Brain microvascular endothelial cell (primary cell): Measurements from ENCODE around the gene BAD.

Experiments used
- DNase-seq: peaks from one replicate; pipeline ENCODE4 v3.0.0-alpha.2; 2020
- H3K27ac ChIP-seq: fragments of 250-450 bp; sonication (Bioruptor Pico); 2 replicates; pipeline ENCODE4 v1.5.1; 2020; ENCODE audit warnings: mild to moderate bottlenecking, moderate library complexity
- H3K27me3 ChIP-seq: fragments of 250-450 bp; sonication (Bioruptor Pico); replicated peaks from 2 replicates; pipeline ENCODE4 v1.5.1; 2020; ENCODE audit warnings: mild to moderate bottlenecking
- H3K36me3 ChIP-seq: fragments of 250-450 bp; sonication (Bioruptor Pico); replicated peaks from 2 replicates; pipeline ENCODE4 v1.5.1; 2020; ENCODE audit warnings: mild to moderate bottlenecking
- H3K4me3 ChIP-seq: 2 replicates; pipeline ENCODE4 v1.5.1; 2011; ENCODE audit warnings: low read depth, mild to moderate bottlenecking, control low read depth, low read length, moderate library complexity
- CTCF ChIP-seq: IDR thresholded peaks from 2 replicates; pipeline ENCODE4 v1.5.1; 2011; ENCODE audit warnings: low read depth, mild to moderate bottlenecking, moderate library complexity, low read length, control low read depth, inconsistent platforms; ENCODE audit errors: missing control alignments
- in situ Hi-C: cut with HindIII; loops from 2 replicates; pipeline ENCODE4 v1.10.0; 2017; ENCODE audit warnings: low sequenced_read_pairs, low pct_ligation_motif_present

The BAD gene

GRCh38 chr11:64238076-64238475 lies 46.4 kb downstream of the BAD start:
- Histone ChIP-seq H3K4me3 (no peak overlapping the region), H3K27me3 (no peaks in the 10 kb centered on the region), H3K27ac (no peak overlapping the region), H3K36me3 (peaks cover 8% of the 10 kb centered on the region)
- in situ Hi-C loops, result no loop called here
- TF ChIP-seq CTCF, result no peak
- no peak for DNase-seq

- in situ Hi-C loops, result no loop called here
- DNase-seq, result no peak
- TF ChIP-seq CTCF, result no peak
- H3K27ac ChIP-seq, result no peak overlapping the region
- peaks cover 7% of the 10 kb centered on the region for H3K36me3 ChIP-seq
- H3K27me3 ChIP-seq, result no peaks in the 10 kb centered on the region
- H3K4me3 ChIP-seq, result no peak overlapping the region
Observed at GRCh38 chr11:64237484-64237951, 46.9 kb downstream of the BAD start.

GRCh38 chr11:64235437-64236161 lies 48.9 kb downstream of the BAD start:
- Histone ChIP-seq H3K27me3 (no peaks in the 10 kb centered on the region), H3K4me3 (peak overlapping the region; percentile 63), H3K27ac (no peak overlapping the region), H3K36me3 (peaks cover 7% of the 10 kb centered on the region)
- in situ Hi-C loops, result no loop called here
- TF ChIP-seq CTCF, result no peak
- no peak for DNase-seq

GRCh38 chr11:64234647-64235379 lies 49.7 kb downstream of the BAD start:
- DNase-seq, result no peak

GRCh38 chr11:64233913-64234586 lies 50.4 kb downstream of the BAD start, which contains the start of gene VEGFB:
VEGFB (plus strand) TSS chr11:64234584; CDS start chr11:64234834, 250 bp downstream.
- no peak for DNase-seq
- Histone ChIP-seq H3K36me3 (peaks cover 7% of the 10 kb centered on the region), H3K27ac (no peak within 1 kb of the TSS), H3K4me3 (peak within 1 kb of the TSS; percentile 63), H3K27me3 (no peaks in the 10 kb centered on the region)
- no peak for TF ChIP-seq CTCF
- in situ Hi-C loops, result no loop called here

More at GRCh38 chr11:64234647-64235379, 49.7 kb downstream of the BAD start:
- Histone ChIP-seq H3K4me3 (peak overlapping the region; percentile 63), H3K27me3 (no peaks in the 10 kb centered on the region), H3K36me3 (peaks cover 7% of the 10 kb centered on the region), H3K27ac (no peak overlapping the region)
- in situ Hi-C loops, result no loop called here
- no peak for TF ChIP-seq CTCF
